CD4-positive, alpha-beta T cell treated with Interleukin-2 at 100 ng/mL for 4 hours (primary cell): ENCODE measurements around the gene ASIC2.

Source experiments
- DNase-seq: peaks from one replicate; pipeline ENCODE4 v3.0.0-alpha.2; 2020; ENCODE audit warnings: low spot score

ASIC2 gene

DNA sequence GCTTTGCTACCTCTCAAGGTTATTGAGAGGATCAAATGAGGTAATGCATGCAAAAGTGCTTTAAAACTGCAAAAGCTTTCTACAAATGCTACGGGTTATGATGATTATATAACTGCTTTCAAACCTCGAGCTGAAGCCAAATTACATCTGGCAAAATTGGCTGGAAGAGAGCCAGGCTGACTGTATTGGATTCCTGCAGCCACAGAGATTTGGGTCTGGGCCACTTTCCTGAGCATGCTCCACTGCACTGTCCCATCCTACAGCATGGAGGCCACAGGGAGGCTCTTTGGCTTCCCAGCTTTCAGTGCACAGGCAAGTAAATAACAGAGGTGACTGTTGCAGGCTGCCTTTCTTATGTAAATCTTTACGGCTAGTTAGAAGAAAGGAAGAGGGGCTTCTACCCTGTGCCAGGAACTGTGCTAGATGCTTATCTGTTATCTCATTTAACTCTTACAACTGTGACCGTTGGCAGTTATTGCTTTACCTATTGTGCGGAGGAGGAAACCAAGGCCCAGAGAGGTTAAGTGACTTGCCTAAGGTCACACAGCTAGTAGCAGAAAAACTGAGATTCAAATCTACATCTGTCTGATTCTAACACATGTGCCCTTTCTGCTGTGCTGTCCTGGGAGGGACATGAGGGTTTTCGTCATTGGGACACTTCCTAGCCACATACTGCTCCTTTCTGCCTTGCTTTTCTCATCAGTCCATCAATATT, 179.7 kb downstream of the ASIC2 start:
- no peak for DNase-seq

DNA sequence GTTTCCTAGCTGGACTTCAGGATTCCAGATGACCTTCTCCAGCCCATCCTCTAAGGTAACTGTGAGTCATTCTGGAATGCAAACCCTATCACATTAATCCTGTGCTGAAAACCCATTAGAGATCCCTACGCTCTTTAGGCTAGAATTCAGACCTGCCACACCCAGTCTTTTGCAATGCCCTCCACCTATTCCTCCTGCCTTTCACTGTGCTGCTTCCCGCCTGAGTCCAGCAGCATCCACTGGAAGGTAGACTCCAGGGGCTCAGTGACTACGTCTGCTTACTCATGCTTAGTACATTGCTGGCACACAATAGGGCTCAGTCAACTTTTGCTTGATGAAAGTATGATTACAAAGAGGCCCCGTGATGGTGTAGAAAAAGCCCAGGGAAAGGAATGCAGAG, 180.3 kb downstream of the ASIC2 start:
- no peak for DNase-seq

DNA sequence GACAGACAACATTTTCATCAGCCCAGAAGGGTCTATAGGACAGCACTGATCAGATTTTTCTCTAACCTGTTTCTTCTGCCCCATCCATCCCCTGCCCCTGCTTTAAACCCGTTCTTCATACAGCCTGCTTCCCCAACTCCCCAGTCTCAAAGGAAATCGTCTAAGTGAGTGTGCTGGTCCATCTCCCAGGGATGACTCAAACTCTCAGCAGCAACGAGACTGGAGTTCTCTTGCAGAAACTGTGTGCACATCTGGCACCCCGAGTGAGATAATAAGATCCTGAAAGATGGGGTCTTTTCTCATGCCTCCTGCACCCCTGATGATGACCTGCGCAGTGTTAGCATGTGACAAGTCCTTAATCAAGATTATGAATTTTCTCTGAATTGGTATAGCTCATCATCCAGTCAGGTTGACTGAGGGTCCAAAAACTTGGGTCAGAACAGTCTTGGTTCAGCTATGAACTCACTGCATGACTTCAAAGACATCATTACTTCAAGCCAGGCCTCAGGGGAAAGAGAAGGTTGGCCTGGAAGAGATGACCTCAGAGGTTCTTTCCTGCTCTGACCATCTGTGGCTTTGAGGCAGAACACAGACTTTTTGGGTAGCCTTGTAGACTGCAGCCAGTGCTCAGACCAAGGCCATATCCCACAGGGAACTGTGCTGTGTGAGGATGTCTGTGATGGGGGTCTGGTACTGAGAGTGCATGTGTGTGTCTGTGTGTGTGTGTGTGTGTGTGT, 183.6 kb downstream of the ASIC2 start:
- DNase-seq = no peak

GRCh38 chr17:33106525-33107165, 186.4 kb downstream of the ASIC2 start:
- no peak for DNase-seq

GRCh38 chr17:33105911-33106310, 187.2 kb downstream of the ASIC2 start:
- no peak for DNase-seq

DNA sequence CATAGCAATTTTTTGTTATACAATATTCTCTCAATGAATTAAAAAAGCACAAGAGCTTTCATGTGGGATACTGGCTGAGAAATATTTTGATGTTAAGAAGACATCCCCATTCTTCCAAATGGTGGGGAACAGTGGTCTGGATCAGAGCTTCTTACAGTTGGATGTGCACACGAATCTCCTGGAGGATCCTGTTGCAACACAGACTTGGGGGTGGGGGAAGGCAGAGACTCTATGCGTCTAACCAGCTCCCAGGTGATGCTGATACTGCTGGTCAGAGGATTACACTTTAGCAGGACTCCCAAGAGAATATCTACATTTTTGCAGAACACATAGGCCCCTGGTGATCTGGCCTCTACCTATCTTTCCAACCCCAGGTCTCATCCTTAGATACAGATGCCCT, 193.2 kb downstream of the ASIC2 start:
- DNase-seq = no peak

DNA sequence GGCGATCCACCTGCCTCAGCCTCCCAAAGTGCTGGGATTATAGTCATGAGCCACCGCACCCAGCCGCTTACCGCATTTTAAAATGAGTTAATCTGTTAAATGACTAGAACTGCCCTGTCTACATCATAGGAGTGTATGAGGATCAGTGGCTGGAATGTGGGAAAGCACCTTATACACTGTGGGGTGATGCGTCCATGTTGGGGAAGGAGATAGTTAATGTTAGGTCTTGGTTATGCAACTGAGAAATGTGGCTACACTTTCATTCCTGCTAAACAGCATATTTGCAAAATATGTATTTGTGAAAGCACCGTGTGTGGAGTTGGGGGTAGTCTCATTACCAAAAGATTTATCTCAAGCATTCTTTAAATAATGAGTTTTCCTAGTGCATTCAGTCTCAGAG, 193.8 kb downstream of the ASIC2 start:
- DNase-seq = no peak

- DNase-seq = no peak
These were observed 195.7 kb downstream of the ASIC2 start for GRCh38 chr17:33097411-33097810.

DNA sequence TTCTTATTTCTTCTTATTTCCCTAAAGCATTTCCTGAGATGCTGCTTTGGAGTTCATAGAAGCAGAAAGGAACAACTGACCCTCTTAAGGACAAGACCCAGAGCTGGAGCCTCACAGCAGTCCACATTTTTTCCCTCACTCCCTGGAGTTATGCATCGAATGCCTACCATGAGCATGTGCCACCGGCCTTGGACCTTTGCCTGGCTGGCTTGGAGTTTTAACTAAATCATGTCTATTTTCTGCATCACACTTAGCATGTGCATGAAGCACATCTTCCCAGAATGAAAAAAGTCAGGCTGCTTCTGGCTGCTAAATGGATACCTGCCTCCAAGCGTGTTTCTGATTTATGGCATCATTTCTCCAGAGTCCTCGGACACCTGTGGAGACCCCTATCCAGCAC, 196.9 kb downstream of the ASIC2 start:
- no peak for DNase-seq

- DNase-seq = no peak
These were observed 201.8 kb downstream of the ASIC2 start for GRCh38 chr17:33091271-33091670.

DNA sequence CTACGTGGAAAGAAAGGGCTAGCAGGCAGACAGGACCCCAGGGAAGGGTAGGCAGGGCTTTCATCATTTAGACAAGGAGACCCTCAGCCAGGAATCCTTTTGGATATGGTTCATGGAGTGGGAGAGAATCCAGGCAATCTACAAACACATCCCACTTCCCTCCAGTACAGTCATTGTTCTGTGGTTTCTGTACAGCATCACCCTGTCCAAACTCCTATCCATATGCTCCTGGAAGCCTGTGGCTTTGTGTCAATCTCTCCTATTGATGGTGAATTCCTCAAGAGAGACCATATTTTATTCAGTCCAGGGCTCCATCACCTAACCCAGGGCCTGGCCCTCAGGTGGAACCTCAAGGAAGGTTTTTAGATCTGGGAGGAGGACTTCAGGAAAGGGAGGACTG, 202.3 kb downstream of the ASIC2 start:
- DNase-seq = no peak

GRCh38 chr17:33086878-33087277, 206.2 kb downstream of the ASIC2 start:
- no peak for DNase-seq

DNA sequence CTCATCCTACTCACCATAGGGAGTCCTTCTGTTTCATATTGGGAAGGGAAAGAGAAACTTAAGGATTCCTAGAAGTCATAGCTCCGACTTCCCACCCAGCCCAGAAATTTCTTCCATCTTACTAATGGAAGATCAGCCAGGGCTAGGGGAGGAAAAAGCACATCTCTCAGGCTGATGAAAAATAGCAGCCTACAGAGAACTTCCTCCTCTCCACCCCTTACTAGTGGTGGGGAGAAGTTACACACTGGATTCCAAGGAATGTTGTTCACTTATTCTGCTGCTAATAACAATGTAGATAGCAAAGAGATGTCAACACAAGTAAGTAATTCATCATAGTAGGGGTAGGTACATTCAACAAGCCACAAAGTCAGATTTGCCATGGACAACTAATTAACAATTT, 207.1 kb downstream of the ASIC2 start:
- DNase-seq = no peak

DNA sequence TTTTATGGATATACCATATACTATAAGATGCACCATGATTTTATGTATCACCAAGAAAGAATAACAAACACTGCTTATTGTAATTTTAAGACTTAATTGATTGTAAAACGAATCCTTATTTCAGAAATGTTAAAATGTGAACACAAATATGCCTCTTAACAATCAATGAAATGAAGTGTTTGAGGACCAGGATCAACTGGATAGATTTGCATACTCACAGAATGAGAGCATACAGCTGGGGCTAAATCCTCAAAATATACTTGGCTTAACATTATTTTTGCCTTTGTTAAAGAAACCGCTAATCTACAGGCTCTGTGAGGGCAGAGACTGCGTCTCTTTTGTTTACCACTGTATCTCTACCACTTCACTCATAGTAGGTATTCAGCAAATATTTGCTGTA, 207.8 kb downstream of the ASIC2 start:
- no peak for DNase-seq

DNA sequence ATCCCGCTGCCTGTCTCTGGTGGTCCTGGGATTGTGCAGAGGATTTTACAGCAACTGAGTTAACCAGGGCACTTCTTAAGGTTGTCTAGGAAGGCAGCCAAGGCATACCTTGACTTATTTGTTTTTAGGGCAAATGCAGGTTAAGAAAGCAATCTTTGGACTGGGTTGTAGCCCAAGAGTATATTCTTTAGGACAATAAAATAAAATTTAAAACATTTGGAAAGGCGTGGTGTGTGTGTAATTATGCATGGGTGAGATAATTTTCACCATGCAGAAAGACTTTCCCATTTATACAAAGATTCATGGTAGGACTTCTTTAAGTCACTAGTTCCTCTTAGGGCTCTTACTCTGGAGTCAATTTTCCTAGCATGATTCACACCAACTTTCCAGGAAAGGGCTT, 208.3 kb downstream of the ASIC2 start:
- no peak for DNase-seq

GRCh38 chr17:33082529-33083173, 210.4 kb downstream of the ASIC2 start:
- no peak for DNase-seq

- DNase-seq = no peak
These were observed 213.0 kb downstream of the ASIC2 start for GRCh38 chr17:33080091-33080490.

DNA sequence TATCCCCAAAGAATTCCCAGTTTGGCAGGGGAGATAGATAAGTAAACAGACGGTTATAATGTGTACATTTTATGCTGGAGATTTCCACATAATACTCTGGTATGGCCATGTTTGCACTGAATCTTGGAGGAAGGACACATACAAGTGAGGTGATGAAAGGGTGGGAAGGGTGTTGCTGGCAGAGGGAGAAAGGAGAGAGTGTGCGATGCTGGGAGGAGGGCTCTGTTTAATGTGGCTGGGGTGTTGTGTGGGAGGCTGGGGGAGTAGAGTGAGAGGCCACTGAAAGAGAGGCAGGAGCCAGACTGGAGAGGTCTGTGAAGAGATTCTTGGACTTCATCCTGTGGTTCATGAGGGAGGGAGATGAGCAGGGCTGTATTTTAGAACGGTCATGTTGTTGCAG, 213.9 kb downstream of the ASIC2 start:
- DNase-seq = no peak

GRCh38 chr17:33076979-33077378, 216.1 kb downstream of the ASIC2 start:
- no peak for DNase-seq

DNA sequence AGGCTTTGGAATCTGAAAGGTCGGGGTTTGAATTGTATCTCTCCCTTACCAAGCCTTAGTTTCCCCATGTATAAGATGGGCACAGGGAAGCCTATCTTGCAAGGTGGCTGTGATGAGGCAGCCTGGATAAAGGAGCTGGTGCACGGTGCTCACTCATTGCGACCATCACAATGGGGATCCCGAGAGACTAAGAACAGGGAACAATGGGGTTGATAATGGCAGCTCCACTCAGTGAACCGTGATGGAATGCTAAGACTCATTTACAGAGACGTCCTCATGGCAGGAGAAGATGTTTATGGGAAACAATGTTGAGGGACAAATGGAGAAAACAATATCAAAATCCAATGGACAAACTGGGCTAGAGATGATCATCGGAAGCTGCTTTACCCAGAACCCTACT, 219.7 kb downstream of the ASIC2 start:
- DNase-seq = no peak

- no peak for DNase-seq
These were observed 220.5 kb downstream of the ASIC2 start for GRCh38 chr17:33072421-33073161.

DNA sequence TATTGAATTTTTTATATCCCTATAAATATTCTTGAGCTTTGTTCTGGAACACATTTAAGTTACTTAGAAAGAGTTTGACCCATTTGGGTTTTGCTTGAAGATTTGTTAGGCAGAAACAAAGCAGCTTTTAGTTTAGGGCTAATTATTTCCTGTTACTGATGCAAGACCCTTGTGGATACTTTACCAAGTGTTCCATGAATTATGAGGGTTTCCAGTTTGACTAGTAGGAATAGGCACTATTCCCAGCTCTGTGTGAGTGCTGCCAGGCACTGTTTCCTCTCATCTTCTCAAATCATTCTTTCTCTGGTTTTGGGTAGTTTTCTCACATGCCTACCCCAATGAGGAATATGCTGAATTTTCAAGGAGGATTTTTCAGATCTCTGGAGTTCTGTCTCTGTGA, 221.4 kb downstream of the ASIC2 start:
- DNase-seq = no peak
